ENCODE measurements around the gene DGLUCY.
"Not testable (repeated sequence)": the region's sequence is repeated elsewhere in the genome, so short reads cannot be mapped to it uniquely, and the experiment has no call there.

The DGLUCY gene

GRCh38 chr14:91233936-91234790 lies 120.3 kb downstream of the DGLUCY start:
- no peak for DNase-seq (ENCODE audit: low read depth in 2 of 2)

DNA sequence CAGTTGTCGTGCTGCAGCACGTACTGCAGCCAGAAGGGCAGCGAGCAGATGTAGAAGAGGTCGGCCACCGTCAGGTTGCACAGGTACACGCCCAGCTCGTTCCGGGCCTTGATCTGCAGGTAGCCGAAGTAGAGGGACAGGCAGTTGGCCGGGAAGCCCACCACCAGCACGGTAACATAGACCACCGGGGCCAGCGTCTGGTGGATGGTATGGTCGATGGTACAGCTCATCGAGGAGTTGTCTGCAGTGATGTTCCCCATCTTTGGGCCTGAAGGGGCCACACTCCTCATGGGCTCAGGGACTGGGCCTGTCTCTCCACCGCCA lies 120.9 kb downstream of the DGLUCY start:
- no peak for DNase-seq (ENCODE audit: low read depth in 2 of 2)

- no peak for DNase-seq (ENCODE audit: low read depth in 2 of 2)
These were observed 122.0 kb downstream of the DGLUCY start for GRCh38 chr14:91235841-91236240.

GRCh38 chr14:91237219-91237618 lies 123.3 kb downstream of the DGLUCY start:
- DNase-seq (ENCODE audit: low read depth in 2 of 2) = no peak

DNA sequence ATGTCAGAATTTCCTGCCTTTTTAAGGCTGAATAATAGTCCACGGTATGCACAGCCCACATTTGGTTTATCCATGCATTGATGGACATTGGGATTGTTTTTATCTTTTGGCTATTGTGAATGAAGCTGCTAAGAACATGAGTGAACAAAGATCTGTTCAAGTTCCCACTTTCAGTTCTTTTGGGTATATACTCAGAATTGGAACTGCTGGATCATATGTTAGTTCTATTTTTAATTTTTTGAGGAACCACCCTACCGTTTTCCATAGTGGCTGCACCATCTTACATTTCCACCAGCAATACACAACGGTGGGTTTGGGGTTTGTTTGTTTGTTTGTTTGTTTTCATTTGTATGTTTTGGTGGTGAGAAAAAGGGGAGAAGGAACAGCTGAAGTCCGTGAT lies 124.2 kb downstream of the DGLUCY start:
- DNase-seq (ENCODE audit: low read depth in 2 of 2) = no peak

- no peak for DNase-seq (ENCODE audit: low read depth in 2 of 2)
These were observed 124.8 kb downstream of the DGLUCY start for GRCh38 chr14:91238661-91239060.

DNA sequence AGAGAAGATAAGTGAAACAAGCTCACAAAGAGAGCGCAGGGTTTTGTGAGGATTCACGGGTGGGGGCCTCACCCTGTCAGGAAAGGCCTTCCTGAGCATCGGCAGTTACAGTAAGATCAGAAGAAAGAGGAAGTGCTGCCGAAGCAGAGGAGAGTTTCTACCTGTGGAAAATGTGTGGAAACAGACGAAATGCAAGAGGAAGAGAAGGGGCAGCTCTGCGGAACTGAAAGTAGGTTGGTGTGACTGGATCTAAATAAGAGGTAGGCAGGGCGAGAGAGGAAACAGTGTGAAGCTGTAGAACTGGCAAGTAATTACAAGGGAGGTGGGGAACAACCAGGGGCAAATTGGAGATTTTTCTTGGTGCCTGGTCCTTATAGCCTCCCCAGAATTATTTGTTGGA lies 128.0 kb downstream of the DGLUCY start:
- DNase-seq (ENCODE audit: low read depth in 2 of 2) = no peak

GRCh38 chr14:91242635-91243034 lies 128.8 kb downstream of the DGLUCY start:
- no peak for DNase-seq (ENCODE audit: low read depth in 2 of 2)

GRCh38 chr14:91243074-91243471 lies 129.2 kb downstream of the DGLUCY start:
- no peak for DNase-seq (ENCODE audit: low read depth in 2 of 2)

GRCh38 chr14:91244501-91244901 lies 130.6 kb downstream of the DGLUCY start, which contains the start of gene GPR68:
GPR68 (minus strand) TSS chr14:91244704; CDS start chr14:91235050, 9,654 bp downstream.
- no peak for DNase-seq (ENCODE audit: low read depth in 2 of 2)

DNA sequence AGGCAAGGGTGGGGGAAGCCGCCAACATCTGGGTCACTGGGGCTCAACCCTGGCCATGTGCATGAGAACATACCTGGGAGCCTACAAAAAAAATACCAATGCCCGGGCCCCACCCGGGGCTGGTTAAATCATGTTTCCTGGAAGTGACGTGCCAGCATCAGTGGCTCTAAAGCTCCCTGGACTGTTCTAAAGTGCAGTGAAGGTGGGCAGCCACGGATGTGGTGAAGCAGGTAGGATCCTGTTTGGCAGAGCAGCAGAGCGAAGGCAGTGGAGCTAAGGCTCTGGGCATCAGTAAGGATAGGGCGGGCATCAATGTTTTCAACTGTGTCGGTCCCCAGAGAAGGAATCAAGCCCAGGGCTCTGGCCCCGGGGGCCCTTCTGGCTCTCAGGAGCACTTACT lies 131.2 kb downstream of the DGLUCY start:
- DNase-seq (ENCODE audit: low read depth in 2 of 2) = peak; percentile 57 to 66

- not testable (repeated sequence) for DNase-seq (ENCODE audit: low read depth in 2 of 2)
These were observed 131.7 kb downstream of the DGLUCY start for GRCh38 chr14:91245616-91246015.

GRCh38 chr14:91246051-91246852 lies 132.4 kb downstream of the DGLUCY start:
- DNase-seq (ENCODE audit: low read depth in 2 of 2) = peak in 1 of 2 donors; percentile 68

- no peak for DNase-seq (ENCODE audit: low read depth in 2 of 2)
These were observed 136.2 kb downstream of the DGLUCY start for GRCh38 chr14:91249841-91250616.

GRCh38 chr14:91250912-91251311 lies 137.0 kb downstream of the DGLUCY start:
- no peak for DNase-seq (ENCODE audit: low read depth in 2 of 2)

GRCh38 chr14:91252871-91253794 lies 139.3 kb downstream of the DGLUCY start:
- no peak for DNase-seq (ENCODE audit: low read depth in 2 of 2)

GRCh38 chr14:91253795-91254323 lies 140.0 kb downstream of the DGLUCY start:
- DNase-seq (ENCODE audit: low read depth in 2 of 2) = no peak

- no peak for DNase-seq (ENCODE audit: low read depth in 2 of 2)
These were observed 140.6 kb downstream of the DGLUCY start for GRCh38 chr14:91254461-91254860.

- no peak for DNase-seq (ENCODE audit: low read depth in 2 of 2)
These were observed 141.3 kb downstream of the DGLUCY start for GRCh38 chr14:91255026-91255695.

GRCh38 chr14:91256661-91257060 lies 142.8 kb downstream of the DGLUCY start:
- no peak for DNase-seq (ENCODE audit: low read depth in 2 of 2)

All from stimulated activated CD4-positive, alpha-beta T cell treated with anti-CD3 and anti-CD28 coated beads, Interleukin-15, amount 100 ng/mL, for 48 hours (primary cell).